HepG2 (cell line): ENCODE measurements around the gene SSC5D. TPM values are rescaled to one million over a fixed set of nuclear protein-coding genes. Genes with fewer than 3 reads are reported as not detected.

Experiments used
- ATAC-seq: fragments of 200-7000 bp; cut with Tn5 transposase; 3 replicates; pipeline ENCODE4 v1.9.1; 2020; ENCODE audit warnings: mild to moderate bottlenecking, moderate library complexity
- BruUV-seq: library from RNA; stranded (reverse); fragments of 400-500 nt; replicated peaks from 2 replicates; lab custom pipeline; 2021; lab: Mats Ljungman, UMichigan
- CTCF ChIA-PET: fragments of 300-600 bp; formaldehyde crosslinking; extraction: SDS; loops from one replicate; lab custom pipeline; 2021; ENCODE audit warnings: low total read pairs, inconsistent platforms, low intra/inter-chr PET ratio; lab: Yijun Ruan, JAX
- POLR2A ChIA-PET: fragments of 350-600 bp; sonication (Branson Sonifier 250); formaldehyde crosslinking; loops from one replicate; lab custom pipeline; 2020; ENCODE audit warnings: antibody characterized with exemption, inconsistent platforms; lab: Yijun Ruan, JAX
- DNase-seq: peaks from one replicate; pipeline ENCODE4 v3.0.0-alpha.2; 2015; ENCODE audit warnings: low spot score
- FAIRE-seq: peaks from 3 replicates; lab custom pipeline; 2011; peaks lifted over from hg19 to GRCh38; lab: Jason Lieb, UNC
- H2AFZ ChIP-seq: one replicate; pipeline ENCODE4 v1.6.1; 2011; ENCODE audit warnings: low read length, inconsistent platforms
- H3K27ac ChIP-seq: fragments of 300-600 bp; 3 replicates; pipeline ENCODE4 v1.8.0; 2011; ENCODE audit warnings: mixed run types, mild to moderate bottlenecking, mixed read lengths, low read length, inconsistent platforms; ENCODE audit not compliant: insufficient read depth; ENCODE audit errors: extremely low read length
- H3K27me3 ChIP-seq, 2 experiments: fragments of 200-600 bp in 1 of 2; 2 replicates in 1 of 2; 3 replicates in 1 of 2; pipeline versions ENCODE4 v1.6.0 to v1.8.0; 2011; ENCODE audit warnings: low read length in 2 of 2, mild to moderate bottlenecking in 2 of 2, moderate library complexity in 2 of 2, inconsistent platforms in 1 of 2; ENCODE audit not compliant: insufficient read depth in 2 of 2, control insufficient read depth in 1 of 2
- H3K36me3 ChIP-seq, 2 experiments: fragments of 200-600 bp in 1 of 2; replicated peaks in 1 of 2; 2 replicates in 1 of 2; 3 replicates in 1 of 2; pipeline versions ENCODE4 v1.5.1 to v1.8.0; 2011; ENCODE audit warnings: low read length in 2 of 2, inconsistent platforms in 1 of 2; ENCODE audit not compliant: insufficient read depth in 2 of 2, control insufficient read depth in 1 of 2
- H3K4me1 ChIP-seq: 2 replicates; pipeline ENCODE4 v1.5.1; 2012; ENCODE audit warnings: low read length, inconsistent platforms; ENCODE audit not compliant: insufficient read depth
- H3K4me2 ChIP-seq: 2 replicates; pipeline ENCODE4 v1.6.0; 2011; ENCODE audit warnings: low read depth, low read length, inconsistent platforms
- H3K4me3 ChIP-seq, 3 experiments: fragments of 200-600 bp in 1 of 3; sonication (generic), shearing (Covaris generic) in 1 of 3; replicated peaks in 1 of 3; 2 replicates each; pipeline ENCODE4 v1.5.1; 2011 to 2016; ENCODE audit warnings: low read length in 3 of 3, inconsistent platforms in 2 of 3, low read depth in 2 of 3, mild to moderate bottlenecking in 2 of 3, control low read depth in 1 of 3, mixed read lengths in 1 of 3; ENCODE audit not compliant: insufficient read depth in 1 of 3
- H3K79me2 ChIP-seq: one replicate; pipeline ENCODE4 v1.6.1; 2011; ENCODE audit warnings: low read length, inconsistent platforms; ENCODE audit not compliant: insufficient read depth
- H3K9ac ChIP-seq: 2 replicates; pipeline ENCODE4 v1.6.0; 2011; ENCODE audit warnings: mild to moderate bottlenecking, low read depth, low read length, inconsistent platforms; ENCODE audit not compliant: insufficient read depth
- H3K9me3 ChIP-seq: 2 replicates; pipeline ENCODE4 v1.5.1; 2012; ENCODE audit warnings: mild to moderate bottlenecking, low read length
- H4K20me1 ChIP-seq: 2 replicates; pipeline ENCODE4 v1.6.0; 2011; ENCODE audit warnings: inconsistent platforms, mild to moderate bottlenecking, low read length, moderate library complexity; ENCODE audit not compliant: insufficient read depth
- BATF2 ChIP-seq: sonication (generic); formaldehyde crosslinking; IDR thresholded peaks from 2 replicates; pipeline ENCODE4 v1.8.0; 2022; ENCODE audit warnings: mild to moderate bottlenecking, missing genetic modification reagents, moderate library complexity
- HNRNPK ChIP-seq: fragments of 200-400 bp; formaldehyde crosslinking; IDR thresholded peaks from 2 replicates; pipeline ENCODE4 v1.6.1; 2018; ENCODE audit warnings: low read length, low read depth, moderate library complexity, mild to moderate bottlenecking; ENCODE audit not compliant: poor library complexity, severe bottlenecking
- MAFK ChIP-seq, 2 experiments: IDR thresholded peaks in 1 of 2; conservative IDR thresholded peaks in 1 of 2; 2 replicates each; pipeline ENCODE4 v1.6.1; 2011; ENCODE audit warnings: improper control_type of control experiment in 2 of 2, low read length in 2 of 2
- NR2F2 ChIP-seq: IDR thresholded peaks from 2 replicates; pipeline ENCODE4 v1.6.1; 2012; ENCODE audit warnings: low read depth, inconsistent platforms, borderline replicate concordance
- TBP ChIP-seq: sonication (generic); formaldehyde crosslinking; IDR thresholded peaks from 2 replicates; pipeline ENCODE4 v1.5.0; 2020; ENCODE audit warnings: missing genetic modification reagents
- TEF ChIP-seq: sonication (generic); formaldehyde crosslinking; IDR thresholded peaks from 2 replicates; pipeline ENCODE4 v1.5.0; 2020; ENCODE audit warnings: missing genetic modification reagents
- ZKSCAN1 ChIP-seq: fragments of 150-350 bp; IDR thresholded peaks from 2 replicates; pipeline ENCODE4 v1.6.1; 2014; ENCODE audit warnings: low read length
- ZKSCAN8 ChIP-seq: IDR thresholded peaks from 2 replicates; pipeline ENCODE4 v1.6.1; 2016; ENCODE audit warnings: borderline replicate concordance, missing genetic modification reagents, missing compliant biosample characterization
- ZNF430 ChIP-seq: sonication (generic); formaldehyde crosslinking; IDR thresholded peaks from 2 replicates; pipeline ENCODE4 v1.9.0; 2021; ENCODE audit warnings: mild to moderate bottlenecking, missing genetic modification reagents
- WGBS: methylation state at CpG from one replicate; pipeline ENCODE4 v1.1.6; 2017; ENCODE audit warnings: low lambda C conversion rate; 5-methylcytosine and 5-hydroxymethylcytosine counted together
- in situ Hi-C: cut with HindIII; loops from 2 replicates; pipeline ENCODE4 v1.10.0; 2017; ENCODE audit warnings: low pct_unique_long_range_greater_than_20kb; ENCODE audit not compliant: extremely low pct_ligation_motif_present
- intact Hi-C: fragments of 100-400 bp; cut with micrococcal nuclease; formaldehyde crosslinking; loops from one replicate; pipeline ENCODE4 v1.10.0; 2022; ENCODE audit not compliant: unreplicated experiment
- polyA plus RNA-seq, 8 experiments: library from polyadenylated mRNA; depleted of rRNA in 3 of 8; stranded (reverse) in 7 of 8; unstranded in 1 of 8; fragments of >200 nt; fragmentation: Illumina TruSeq in 4 of 8; extraction: Trizol in 4 of 8; gene quantifications; 2 replicates each; pipeline versions ENCODE4 v1.2.1 to v1.2.3, GENCODE V29; 2011 to 2016; ENCODE audit warnings: low read depth in 4 of 8, missing spikeins in 1 of 8, mixed read lengths in 1 of 8; ENCODE audit not compliant: insufficient read depth in 1 of 8
- total RNA-seq, 5 experiments: library from RNA; depleted of rRNA; stranded (reverse); fragments of >200 nt; fragmentation: Illumina TruSeq; extraction: Trizol; gene quantifications; 2 replicates each; pipeline ENCODE4 v1.2.3, GENCODE V29; 2016; ENCODE audit warnings: low read depth in 1 of 5

Gene SSC5D
- total and polyA plus RNA-seq, 2 of the 13 experiments (the other 11 are each of a cell fraction or from before 2014, with no cell fraction given): not detected

GRCh38 chr19:55464039-55464661, 24.1 kb upstream of the SSC5D start:
- in situ Hi-C loops: no loop called here
- 50% methylated on average over 2 of the region's 23 CpGs for WGBS
- Histone ChIP-seq H3K4me1 (peaks cover 69% of the 10 kb centered on the region), H3K9me3 (no peaks in the 10 kb centered on the region), H3K36me3 (no peaks in the 10 kb centered on the region), H4K20me1 (no peaks in the 10 kb centered on the region), H3K79me2 (peaks cover 11% of the 10 kb centered on the region), H3K27ac (no peak overlapping the region), H3K4me2 (0 out of 2 replicates have a peak overlapping the region, but pooled peaks have one; percentile 39), H3K27me3 (no peaks in the 10 kb centered on the region; a peak in 1 of 5 replicates), H3K9ac (no peak overlapping the region), H2AFZ (no peak overlapping the region), H3K4me3 (no peak overlapping the region)
- TF ChIP-seq TEF (CRISPR knock-in tag) (no peak), TBP (CRISPR knock-in tag) (no peak), NR2F2 (no peak), HNRNPK (peak; percentile 24), ZNF430 (CRISPR knock-in tag) (no peak), BATF2 (no peak), ZKSCAN1 (peak; percentile 52; the same call in 1 of the 2 replicates), ZKSCAN8 (CRISPR knock-in tag) (peak; percentile 87; the same call in 1 of the 2 replicates), MAFK (conservative IDR thresholded peaks at IDR 0.05 in 1 of 2, IDR thresholded peaks at IDR 0.05 in 1 of 2; ENCODE audit: low read length in 2 of 2) (0 out of 4 replicates have a peak, but pooled peaks of 1 of the 2 experiments have one; percentile 5)
- CTCF ChIA-PET: no interaction called here
- FAIRE-seq (no peak), DNase-seq (no peak), ATAC-seq (no peak)
- POLR2A ChIA-PET: no interaction called here
- intact Hi-C loops: no loop called here
- no TSS peak for BruUV-seq
